ENCODE results near the gene ZNF408. TPM values are rescaled to one million over a fixed set of nuclear protein-coding genes. Genes with fewer than 3 reads are reported as not detected.

The ZNF408 gene
- total RNA-seq, 2 experiments from 2014 or later = 13.8 to 15.2 TPM

- H3K4me1 ChIP-seq (ENCODE audit: insufficient read depth, low read length, poor library complexity, severe bottlenecking) = no peaks in the 10 kb centered on the region
- CTCF ChIA-PET (ENCODE audit: unreplicated experiment) = no interaction called here
- H3K79me2 ChIP-seq (ENCODE audit: insufficient read depth, low read depth, low read length) = no peaks in the 10 kb centered on the region
- no peak overlapping the region for H2AFZ ChIP-seq (ENCODE audit: low read length)
- H3K9me2 ChIP-seq (ENCODE audit: insufficient read depth, low read length) = no peaks in the 10 kb centered on the region
- H3K4me3 ChIP-seq (ENCODE audit: low read depth, low read length, poor library complexity, severe bottlenecking) = no peak overlapping the region
- H3K36me3 ChIP-seq (ENCODE audit: insufficient read depth, low read length) = peaks cover 25% of the 10 kb centered on the region
- H3K4me2 ChIP-seq (ENCODE audit: low read length) = no peak overlapping the region
- DNase-seq (ENCODE audit: low spot score) = no peak
- POLR2A ChIA-PET = no interaction called here
- no peaks in the 10 kb centered on the region for H3K9me3 ChIP-seq (ENCODE audit: low read length)
- intact Hi-C loops (cut with micrococcal nuclease; ENCODE audit: unreplicated experiment) = no loop called here
- H4K20me1 ChIP-seq (ENCODE audit: insufficient read depth, low read length) = no peaks in the 10 kb centered on the region
- no peak overlapping the region for H3K27ac ChIP-seq (ENCODE audit: low read depth, low read length, poor library complexity, severe bottlenecking)
- BruUV-seq (replicated peaks) = no TSS peak
- TF ChIP-seq CTCF (conservative IDR thresholded peaks at IDR 0.05; ENCODE audit: low read length) (no peak), EZH2phosphoT487 (IDR thresholded peaks at IDR 0.05; ENCODE audit: borderline replicate concordance, low read depth, low read length) (no peak)
Observed at GRCh38 chr11:46686886-46687795, 13.7 kb upstream of the ZNF408 start.

GRCh38 chr11:46690702-46691101 is 10.1 kb upstream of the ZNF408 start:
- no peak overlapping the region for H3K4me3 ChIP-seq (ENCODE audit: low read depth, low read length, poor library complexity, severe bottlenecking)
- TF ChIP-seq CTCF (conservative IDR thresholded peaks at IDR 0.05; ENCODE audit: low read length) = no peak
- no peak for TF ChIP-seq EZH2phosphoT487 (IDR thresholded peaks at IDR 0.05; ENCODE audit: borderline replicate concordance, low read depth, low read length)
- H3K9me2 ChIP-seq (ENCODE audit: insufficient read depth, low read length) = no peaks in the 10 kb centered on the region
- CTCF ChIA-PET (ENCODE audit: unreplicated experiment) = no interaction called here
- POLR2A ChIA-PET = interaction anchor here (0.6 to 1.1 kb wide), 4 partner anchors 15 to 104 kb away, joined by 3 read pairs; no protein-coding TSS in a partner anchor
- peaks cover 43% of the 10 kb centered on the region for H3K36me3 ChIP-seq (ENCODE audit: insufficient read depth, low read length)
- intact Hi-C loops (cut with micrococcal nuclease; ENCODE audit: unreplicated experiment) = no loop called here
- BruUV-seq (replicated peaks) = no TSS peak
- H2AFZ ChIP-seq (ENCODE audit: low read length) = no peak overlapping the region
- H3K9me3 ChIP-seq (ENCODE audit: low read length) = no peaks in the 10 kb centered on the region
- no peaks in the 10 kb centered on the region for H3K4me1 ChIP-seq (ENCODE audit: insufficient read depth, low read length, poor library complexity, severe bottlenecking)
- DNase-seq (ENCODE audit: low spot score) = no peak
- no peak overlapping the region for H3K27ac ChIP-seq (ENCODE audit: low read depth, low read length, poor library complexity, severe bottlenecking)
- H4K20me1 ChIP-seq (ENCODE audit: insufficient read depth, low read length) = no peaks in the 10 kb centered on the region
- H3K4me2 ChIP-seq (ENCODE audit: low read length) = no peak overlapping the region
- H3K79me2 ChIP-seq (ENCODE audit: insufficient read depth, low read depth, low read length) = no peaks in the 10 kb centered on the region

DNA sequence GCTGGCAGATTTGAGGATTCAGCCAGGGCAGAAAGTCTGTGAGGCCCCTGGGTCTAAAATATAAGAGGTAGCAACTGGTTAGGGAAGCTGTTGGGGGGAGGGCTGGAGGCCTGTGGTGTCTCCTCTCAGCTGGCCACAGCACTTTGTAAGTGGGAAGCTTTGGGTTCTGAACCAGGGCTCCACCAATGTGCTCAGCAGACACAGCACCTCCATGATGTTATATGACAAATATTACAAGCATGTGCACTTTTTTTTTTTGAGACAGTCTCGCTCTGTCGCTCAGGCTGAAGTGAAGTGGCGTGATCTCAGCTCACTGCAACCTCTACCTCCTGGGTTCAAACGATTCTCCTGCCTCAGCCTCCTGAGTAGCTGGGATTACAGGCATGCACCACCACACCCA is 8.4 kb upstream of the ZNF408 start:
- no peaks in the 10 kb centered on the region for H3K9me2 ChIP-seq (ENCODE audit: insufficient read depth, low read length)
- no peak overlapping the region for H2AFZ ChIP-seq (ENCODE audit: low read length)
- intact Hi-C loops (cut with micrococcal nuclease; ENCODE audit: unreplicated experiment) = no loop called here
- no peak overlapping the region for H3K4me2 ChIP-seq (ENCODE audit: low read length)
- ChIA-PET CTCF (ENCODE audit: unreplicated experiment) (no interaction called here), POLR2A (interaction anchor here (0.6 to 0.9 kb wide), 2 partner anchors 14 to 190 kb away, joined by 3 to 5 read pairs; no protein-coding TSS in a partner anchor)
- TF ChIP-seq EZH2phosphoT487 (IDR thresholded peaks at IDR 0.05; ENCODE audit: borderline replicate concordance, low read depth, low read length) (no peak), CTCF (conservative IDR thresholded peaks at IDR 0.05; ENCODE audit: low read length) (no peak)
- H3K79me2 ChIP-seq (ENCODE audit: insufficient read depth, low read depth, low read length) = no peaks in the 10 kb centered on the region
- no TSS peak for BruUV-seq (replicated peaks)
- H3K27ac ChIP-seq (ENCODE audit: low read depth, low read length, poor library complexity, severe bottlenecking) = no peak overlapping the region
- peaks cover 33% of the 10 kb centered on the region for H3K36me3 ChIP-seq (ENCODE audit: insufficient read depth, low read length)
- DNase-seq (ENCODE audit: low spot score) = no peak
- H4K20me1 ChIP-seq (ENCODE audit: insufficient read depth, low read length) = no peaks in the 10 kb centered on the region
- H3K4me3 ChIP-seq (ENCODE audit: low read depth, low read length, poor library complexity, severe bottlenecking) = no peak overlapping the region
- H3K9me3 ChIP-seq (ENCODE audit: low read length) = no peaks in the 10 kb centered on the region
- no peaks in the 10 kb centered on the region for H3K4me1 ChIP-seq (ENCODE audit: insufficient read depth, low read length, poor library complexity, severe bottlenecking)

Data from OCI-LY7 (cell line).